ENCODE data around the gene NR1D1. TPM values are rescaled to one million over a fixed set of nuclear protein-coding genes. Genes with fewer than 3 reads are reported as not detected.

The NR1D1 gene
- total and polyA plus RNA-seq, 2 of the 8 experiments (the other 6 are each of a cell fraction or from before 2014, with no cell fraction given): 1.5 to 4.6 TPM

GRCh38 chr17:40106760-40107521 lies 6.6 kb upstream of the NR1D1 start:
- Histone ChIP-seq H3K4ac (replicated peaks; ENCODE audit: insufficient read length, low read depth, low read length) (no peak overlapping the region), H3K56ac (replicated peaks; ENCODE audit: insufficient read length, low read depth, low read length) (no peak overlapping the region), H2BK12ac (ENCODE audit: low read depth, low read length) (peak overlapping the region; percentile 98), H3K4me1 (replicated peaks in 1 of 4; ENCODE audit: control insufficient read depth in 3 of 4, insufficient read depth in 4 of 4, low read length in 3 of 4) (peaks cover 34 to 48% (median 43%) of the 10 kb centered on the region in 4 experiments), H3K23ac (ENCODE audit: insufficient read length) (no peak overlapping the region), H4K20me1 (replicated peaks in 1 of 2; ENCODE audit: control insufficient read depth in 1 of 2, insufficient read depth in 2 of 2, low read length in 2 of 2) (no peaks in the 10 kb centered on the region), H3K18ac (ENCODE audit: extremely low read depth, low read length) (peak overlapping the region; percentile 84), H3K14ac (ENCODE audit: insufficient read length) (no peak overlapping the region), H3K79me2 (ENCODE audit: control insufficient read depth in 1 of 2, insufficient read depth in 2 of 2, low read length in 2 of 2) (no peaks in the 10 kb centered on the region), H4K5ac (ENCODE audit: insufficient read length, low read depth, low read length) (no peak overlapping the region), H2BK20ac (ENCODE audit: low read length) (peak overlapping the region; percentile 28), H3K23me2 (ENCODE audit: low read depth, low read length) (no peaks in the 10 kb centered on the region), H2BK5ac (ENCODE audit: low read depth, low read length) (peak overlapping the region; percentile 7; the same call in 1 of the 2 replicates), H4K8ac (ENCODE audit: extremely low read depth, insufficient read depth, low read length) (peak overlapping the region; percentile 88; the same call in 1 of the 2 replicates), H3K36me3 (ENCODE audit: control insufficient read depth in 2 of 4, insufficient read depth in 4 of 4, low read length in 3 of 4) (no peaks in the 10 kb centered on the region), H3K27ac (ENCODE audit: low read depth, low read length) (no peak overlapping the region), H4K91ac (replicated peaks; ENCODE audit: insufficient read length, low read length) (peak overlapping the region; percentile 46), H3K9ac (replicated peaks in 1 of 4; ENCODE audit: extremely low read depth in 1 of 4, low read depth in 3 of 4, low read length in 3 of 4) (no peak overlapping the region), H3K9me3 (ENCODE audit: insufficient read depth in 2 of 2, low read depth in 1 of 2, low read length in 1 of 2) (no peaks in the 10 kb centered on the region), H3K79me1 (ENCODE audit: low read depth, low read length) (no peaks in the 10 kb centered on the region), H3K4me3 (ENCODE audit: extremely low read depth in 1 of 4, insufficient read depth in 2 of 4, low read depth in 3 of 4, low read length in 4 of 4) (peak overlapping the region in 1 of 4 experiments; percentile 13; a peak in 2 of 8 replicates), H2BK15ac (ENCODE audit: low read length) (peak overlapping the region; percentile 94), H2AFZ (ENCODE audit: low read length) (peak overlapping the region; percentile 82), H3K27me3 (replicated peaks in 1 of 4; ENCODE audit: control insufficient read depth in 3 of 4, extremely low read depth in 1 of 4, insufficient read depth in 3 of 4, low read length in 3 of 4) (peaks cover 0 to 26% (median 19%) of the 10 kb centered on the region in 4 experiments; a peak in 6 of 7 replicates), H2BK120ac (replicated peaks; ENCODE audit: low read depth, low read length) (peak overlapping the region; percentile 3), H3K4me2 (ENCODE audit: insufficient read depth in 1 of 2, low read depth in 2 of 2, low read length in 2 of 2) (peak overlapping the region; percentile 46 to 50; a peak in 3 of 4 replicates), H2AK5ac (ENCODE audit: low read depth, low read length) (peak overlapping the region; percentile 45; the same call in 1 of the 2 replicates)
- TF ChIP-seq EP300 (IDR thresholded peaks at IDR 0.05; ENCODE audit: borderline replicate concordance in 1 of 2, low read depth in 2 of 2, low read length in 2 of 2) (no peak), E2F6 (IDR thresholded peaks at IDR 0.05) (no peak), CHD2 (IDR thresholded peaks at IDR 0.05; ENCODE audit: low read length) (0 out of 2 replicates have a peak, but pooled peaks have one; percentile 16), ATF2 (IDR thresholded peaks at IDR 0.05; ENCODE audit: low read length) (no peak), ASH2L (IDR thresholded peaks at IDR 0.05; ENCODE audit: low read length) (peak; percentile 63), RNF2 (IDR thresholded peaks at IDR 0.05; ENCODE audit: borderline replicate concordance, low read depth, low read length, missing control alignments, poor library complexity, severe bottlenecking) (no peak), NANOG (IDR thresholded peaks at IDR 0.05; ENCODE audit: insufficient read depth, low read depth, low read length, poor library complexity, severe bottlenecking) (no peak)
- ChIA-PET POLR2A (ENCODE audit: partially characterized antibody) (interaction anchor here (0.7 to 20.8 kb wide), 15 partner anchors 9 to 1183 kb away, joined by 3 to 399 read pairs (median 4); partner anchors contain the start of genes CASC3, MED24 and MSL1), CTCF (ENCODE audit: partially characterized antibody) (interaction anchor here (0.7 to 2.8 kb wide), 16 partner anchors 8 to 238 kb away, joined by 3 to 10 read pairs (median 4); no protein-coding TSS in a partner anchor)
- 38% methylated on average over 19 of the region's 20 CpGs; no CpG with 5 or more reads in 1 of the 2 experiments for WGBS, 2 experiments (ENCODE audit: extremely low coverage in 1 of 2, insufficient coverage in 1 of 2, insufficient read length in 1 of 2, insufficient replicate concordance in 2 of 2, low coverage in 1 of 2, low lambda C conversion rate in 2 of 2, missing lambda C conversion rate in 1 of 2)
- DNase-seq (ENCODE audit: low read depth in 1 of 2, low spot score in 2 of 2): no peak
- FAIRE-seq: no peak

Data from H1 (cell line).